T-helper 1 cell (primary cell): Measurements from ENCODE around the gene DUSP28.
A peak's percentile ranks its signal among the peaks of the same experiment; 100 is the strongest.
"Not testable (repeated sequence)": the region's sequence is repeated elsewhere in the genome, so short reads cannot be mapped to it uniquely, and the experiment has no call there.

Experiments
- DNase-seq, 5 donors: peaks; one replicate each; pipeline ENCODE4 v3.0.0-alpha.2; 2012 to 2020

Gene DUSP28

DNA sequence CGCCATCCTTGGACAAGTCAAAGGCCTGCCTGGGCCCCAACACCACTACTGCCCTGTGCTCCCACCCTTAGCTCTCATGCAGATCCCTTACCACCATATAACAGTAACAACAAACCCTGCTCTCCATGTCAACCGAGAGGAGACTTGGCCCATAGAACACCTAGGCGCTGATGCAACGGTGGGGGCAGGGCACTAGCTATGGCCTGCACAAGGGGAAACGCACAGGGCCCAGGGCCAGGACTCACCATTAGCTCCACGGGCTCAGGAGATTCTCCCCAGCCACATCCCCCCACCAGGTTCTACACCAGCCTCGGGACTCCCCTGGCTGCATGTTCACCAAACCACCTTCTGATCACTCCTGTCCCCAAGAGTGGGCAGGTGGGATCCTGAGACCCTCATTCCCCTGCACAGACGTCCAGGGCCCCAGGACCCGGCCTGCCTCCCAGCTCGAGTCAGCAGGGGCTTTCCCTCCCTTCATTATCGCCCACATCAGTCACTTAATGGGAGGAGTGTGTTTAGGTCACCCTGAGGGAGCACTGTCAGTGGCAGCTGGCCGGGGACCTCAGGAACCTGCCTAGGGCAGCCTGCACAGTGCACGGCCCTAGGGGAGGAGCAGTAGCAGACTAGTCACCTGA lies 31.6 kb upstream of the DUSP28 start:
- DNase-seq: no peak

DNA sequence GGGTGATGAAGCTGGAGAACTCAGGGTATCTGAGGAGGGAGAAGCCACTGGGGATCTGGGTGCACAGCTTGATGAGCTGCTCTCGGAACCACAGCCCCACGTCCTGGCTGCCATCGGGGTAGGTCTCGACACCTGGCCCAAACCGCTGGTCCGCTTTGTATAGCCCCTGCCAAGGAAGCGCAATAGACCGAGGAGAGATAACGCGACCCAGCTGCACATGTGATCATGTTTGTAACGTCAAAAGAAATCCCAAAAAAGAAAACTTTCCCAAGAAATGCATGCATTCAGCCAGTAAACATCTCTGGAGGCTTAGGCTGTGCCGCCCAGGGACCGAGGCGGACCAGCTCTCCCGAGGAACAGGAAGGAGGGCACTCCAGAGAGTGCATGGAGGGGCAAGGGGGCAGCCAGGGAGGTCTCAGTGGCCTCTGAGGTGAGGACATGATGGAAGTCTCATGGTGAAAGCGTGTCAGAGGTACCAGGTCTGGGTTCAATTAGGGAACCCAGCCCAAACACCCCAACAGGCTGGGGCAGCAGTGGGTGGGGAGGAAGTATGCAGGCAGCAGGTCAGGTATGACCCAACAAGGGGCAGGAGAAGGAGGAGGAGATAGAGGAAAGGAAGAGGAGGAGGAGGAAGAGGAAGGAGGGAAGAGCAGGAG lies 30.7 kb upstream of the DUSP28 start:
- no peak for DNase-seq

DNA sequence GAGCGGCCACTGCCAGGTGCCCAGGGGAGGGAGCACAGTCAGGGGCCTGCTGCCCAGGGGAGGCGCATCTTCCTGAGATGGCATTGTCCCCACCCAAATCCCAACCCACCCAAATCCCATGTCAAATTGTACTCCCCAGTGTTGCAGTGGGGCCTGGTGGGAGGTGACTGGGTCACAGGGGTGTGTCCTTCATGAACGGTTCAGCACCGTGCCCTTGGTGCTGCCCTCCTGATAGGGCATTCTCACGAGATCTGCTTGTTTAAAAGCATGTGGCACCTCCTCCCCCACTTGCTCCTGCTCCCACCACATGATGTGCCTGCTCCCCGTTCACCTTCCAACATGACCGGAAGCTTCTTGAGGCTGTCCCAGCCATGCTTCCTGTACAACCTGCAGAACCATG lies 30.0 kb upstream of the DUSP28 start:
- DNase-seq: no peak

DNA sequence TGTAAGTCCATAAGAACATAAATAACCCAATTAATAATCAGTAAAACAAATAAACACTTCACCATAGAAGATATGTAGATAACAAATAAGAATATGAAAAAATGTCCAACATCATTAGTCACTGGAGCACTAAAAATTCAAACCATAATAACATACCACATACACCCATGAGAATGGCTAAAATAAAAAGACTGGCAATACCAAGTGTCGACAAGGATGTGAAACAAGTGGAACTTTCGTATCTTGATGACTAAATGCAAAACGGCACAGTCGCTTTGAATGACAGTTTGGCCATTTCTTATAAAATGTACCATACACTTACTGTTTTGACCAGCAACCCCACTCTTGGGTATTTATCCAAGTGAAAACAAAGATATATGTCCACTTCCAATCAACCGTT lies 29.1 kb upstream of the DUSP28 start:
- no peak for DNase-seq

DNA sequence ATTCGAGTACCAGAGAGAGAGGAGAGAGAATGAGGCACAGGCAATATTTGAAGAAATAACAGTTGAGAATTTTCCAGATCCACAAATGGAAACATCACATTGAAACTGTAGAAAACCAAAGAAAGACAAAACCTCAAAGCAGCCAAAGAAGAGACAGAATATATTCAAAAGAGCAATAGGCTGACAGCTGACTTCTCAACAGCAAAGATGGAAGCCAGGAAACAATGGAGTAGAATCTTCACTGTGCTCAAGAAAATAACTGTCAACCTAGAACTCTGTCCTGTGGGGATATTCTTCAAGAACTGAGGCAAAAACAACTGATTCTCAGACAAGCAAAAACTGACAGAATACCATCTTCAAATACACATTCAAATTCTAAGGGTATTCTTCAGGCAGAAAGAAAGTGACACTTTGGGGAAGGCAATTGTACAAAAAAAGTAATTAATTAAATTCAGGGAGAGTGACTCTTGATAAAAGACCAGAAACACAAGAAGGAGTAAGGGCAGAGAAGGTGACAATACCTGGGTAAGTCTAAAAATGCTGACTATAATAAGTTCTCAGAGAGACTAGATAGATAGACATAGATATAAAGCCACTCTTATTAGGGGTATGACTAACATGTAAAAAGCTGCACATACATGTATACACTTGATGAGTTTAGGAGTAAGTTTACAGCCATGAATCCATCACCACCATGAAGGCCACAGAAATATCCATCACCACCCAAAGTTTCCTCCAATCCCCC lies 28.0 kb upstream of the DUSP28 start:
- no peak for DNase-seq

DNA sequence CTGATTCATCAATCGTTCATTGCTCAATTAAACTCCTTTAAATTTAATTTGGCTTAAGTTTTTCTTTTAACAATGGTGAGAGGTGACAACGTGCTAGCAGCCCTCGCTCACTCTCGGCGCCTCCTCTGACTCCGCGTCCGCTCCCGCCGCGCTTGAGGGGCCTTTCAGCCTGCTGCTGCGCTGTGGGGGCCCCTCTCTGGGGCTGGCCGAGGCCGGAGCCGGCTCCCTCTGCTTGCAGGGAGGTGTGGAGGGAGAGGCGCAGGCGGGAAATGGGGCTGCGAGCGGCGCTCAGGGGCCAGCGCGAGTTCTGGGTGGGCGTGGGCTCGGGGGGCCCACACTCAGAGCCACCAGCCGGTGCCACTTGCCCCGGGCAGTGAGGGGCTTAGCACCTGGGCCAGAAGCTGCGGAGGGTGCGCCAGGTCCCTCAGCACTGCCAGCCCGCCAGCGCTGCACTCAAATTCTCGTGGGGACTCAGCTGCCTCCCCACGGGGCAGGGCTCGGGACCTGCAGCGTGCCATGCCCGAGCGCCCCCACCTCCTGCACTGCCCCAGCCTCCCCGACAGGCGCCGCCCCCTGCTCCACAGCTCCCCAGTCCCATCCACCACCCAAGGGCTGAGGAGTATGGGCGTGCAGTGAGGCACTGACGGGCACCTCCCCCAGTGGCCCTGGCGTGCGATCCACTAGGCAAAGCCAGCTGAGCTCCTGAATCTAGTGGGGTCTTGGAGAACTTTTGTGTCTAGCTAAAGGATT lies 22.0 kb upstream of the DUSP28 start:
- no peak for DNase-seq

DNA sequence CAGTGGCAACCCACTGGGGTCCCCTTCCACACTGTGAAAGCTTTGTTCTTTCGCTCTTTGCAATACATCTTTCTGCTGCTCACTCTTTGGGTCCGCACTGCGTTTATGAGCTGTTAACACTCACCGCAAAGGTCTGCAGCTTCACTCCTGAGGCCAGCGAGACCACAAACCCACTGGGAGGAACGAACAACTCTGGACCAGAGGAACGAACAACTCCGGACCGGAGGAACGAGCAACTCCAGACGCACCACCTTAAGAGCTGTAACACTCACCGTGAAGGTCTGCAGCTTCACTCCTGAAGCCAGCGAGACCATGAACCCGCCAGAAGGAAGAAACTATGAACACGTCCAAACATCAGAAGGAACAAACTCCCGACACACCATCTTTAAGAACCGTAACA lies 21.1 kb upstream of the DUSP28 start:
- DNase-seq: not testable (repeated sequence)

DNA sequence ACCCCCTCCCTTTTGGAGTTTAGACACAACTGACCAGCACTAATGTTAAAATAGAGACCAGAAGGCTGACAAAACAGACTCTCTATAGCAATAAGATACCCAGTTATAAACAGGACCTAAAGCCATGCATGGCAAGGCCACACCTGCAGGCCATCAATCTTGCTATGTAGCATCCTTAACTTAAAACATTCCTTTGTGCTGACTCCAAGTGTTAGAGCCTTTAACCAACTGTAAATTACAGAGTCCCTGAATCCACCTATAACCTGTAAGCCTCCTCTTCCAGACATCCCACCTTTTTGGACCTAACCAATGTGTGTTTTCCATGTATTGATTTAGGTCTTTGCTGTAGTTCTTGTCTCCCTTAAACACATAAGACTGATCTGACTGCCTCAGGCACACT lies 20.3 kb upstream of the DUSP28 start:
- no peak for DNase-seq

DNA sequence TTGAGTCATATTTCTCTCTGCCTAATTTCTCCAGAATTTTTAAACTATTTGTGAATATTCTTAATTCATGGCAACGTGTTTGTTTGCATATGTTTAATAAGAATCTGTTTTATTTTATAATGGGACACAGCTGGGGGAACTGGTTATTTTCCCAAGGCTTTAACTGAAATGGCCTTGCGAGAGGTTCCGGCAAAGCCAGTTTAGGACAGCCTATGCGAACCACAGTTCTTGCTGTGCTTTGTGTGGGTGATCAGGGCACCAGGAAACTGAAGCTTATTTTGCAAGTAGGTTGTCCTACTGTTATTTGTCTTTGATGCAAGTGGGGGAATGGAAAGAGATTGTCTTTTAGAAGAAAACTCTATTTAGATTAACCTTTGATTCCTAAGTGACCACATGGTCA lies 8.9 kb upstream of the DUSP28 start:
- DNase-seq: no peak

DNA sequence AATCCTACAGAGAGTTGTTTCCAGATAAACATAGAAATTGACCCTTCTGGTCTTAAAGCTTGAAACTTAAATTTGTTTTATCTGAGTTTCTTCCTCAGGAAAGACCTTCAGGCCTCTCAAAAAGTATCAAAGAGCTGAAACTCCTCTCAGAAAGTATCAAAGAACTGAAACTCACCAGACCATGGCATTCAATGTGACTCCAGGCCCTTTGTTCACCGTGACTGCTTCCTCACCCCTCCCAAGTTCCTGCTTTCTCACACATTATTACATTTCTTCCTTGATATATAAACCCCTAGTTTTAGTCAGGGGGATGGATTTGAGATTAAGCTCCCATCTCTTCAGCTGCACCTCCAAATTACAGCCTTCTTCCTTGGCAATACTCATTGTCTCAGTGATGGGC lies 8.3 kb upstream of the DUSP28 start:
- DNase-seq: no peak

DNA sequence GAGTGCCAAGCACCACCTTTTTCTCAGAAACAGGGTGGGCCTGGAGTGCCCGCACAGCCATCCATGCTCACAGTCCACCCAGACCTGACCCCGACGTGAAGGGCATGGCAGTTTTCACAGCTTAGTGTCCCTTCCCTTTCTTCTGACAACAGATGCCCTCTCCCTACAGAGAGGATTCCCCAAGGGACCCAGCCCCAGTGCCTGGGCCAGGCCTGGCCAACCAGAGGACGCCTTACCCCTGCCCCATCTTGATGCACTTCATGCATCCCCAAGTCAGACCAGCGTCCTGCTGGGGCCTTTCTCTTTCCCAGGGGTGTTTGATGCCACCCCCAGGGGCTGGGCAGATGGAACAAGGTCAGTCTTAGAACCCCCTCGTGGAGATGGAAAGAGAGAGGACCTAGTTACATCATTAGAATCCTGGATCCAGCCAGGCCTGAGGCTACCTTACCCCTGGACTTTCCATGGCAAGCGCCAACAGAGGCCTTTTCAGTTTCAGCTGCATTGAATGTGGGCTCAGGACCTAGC lies 6.1 kb upstream of the DUSP28 start:
- no peak for DNase-seq

DNA sequence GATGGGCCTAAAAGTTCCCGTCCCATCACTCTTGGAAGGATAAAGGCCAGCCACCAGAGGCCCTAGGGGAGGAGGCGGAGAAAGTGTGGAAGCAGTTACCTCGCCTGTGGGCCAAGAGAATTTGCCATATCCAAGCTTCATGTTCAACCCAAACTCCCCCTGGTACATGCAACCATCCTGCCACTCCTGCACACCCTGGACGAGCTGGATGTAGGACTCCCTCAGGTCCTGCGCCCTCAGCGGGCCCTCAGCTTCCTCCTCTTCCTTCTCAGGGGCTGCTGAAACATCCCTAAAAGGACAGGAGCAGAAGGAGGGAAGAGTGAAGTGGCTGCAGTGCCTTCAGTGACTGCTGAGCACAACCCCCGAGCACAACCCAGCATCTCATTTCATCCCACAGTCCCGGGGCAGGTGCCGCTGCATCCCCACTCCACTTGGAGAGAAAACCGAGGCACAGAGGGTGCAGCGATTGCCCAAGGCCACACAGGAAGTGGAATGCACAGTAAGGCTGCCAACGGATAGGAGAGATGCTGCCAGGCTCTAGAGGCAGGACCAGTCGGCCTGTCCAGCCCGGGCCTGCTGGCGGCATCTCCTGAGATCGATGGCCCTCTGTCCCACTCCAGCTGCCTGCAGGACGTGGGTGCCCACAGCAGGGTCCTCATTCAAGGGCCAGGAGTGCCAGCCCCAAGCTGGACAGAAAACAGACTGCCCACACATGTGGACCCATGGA lies 5.2 kb upstream of the DUSP28 start:
- DNase-seq: no peak

DNA sequence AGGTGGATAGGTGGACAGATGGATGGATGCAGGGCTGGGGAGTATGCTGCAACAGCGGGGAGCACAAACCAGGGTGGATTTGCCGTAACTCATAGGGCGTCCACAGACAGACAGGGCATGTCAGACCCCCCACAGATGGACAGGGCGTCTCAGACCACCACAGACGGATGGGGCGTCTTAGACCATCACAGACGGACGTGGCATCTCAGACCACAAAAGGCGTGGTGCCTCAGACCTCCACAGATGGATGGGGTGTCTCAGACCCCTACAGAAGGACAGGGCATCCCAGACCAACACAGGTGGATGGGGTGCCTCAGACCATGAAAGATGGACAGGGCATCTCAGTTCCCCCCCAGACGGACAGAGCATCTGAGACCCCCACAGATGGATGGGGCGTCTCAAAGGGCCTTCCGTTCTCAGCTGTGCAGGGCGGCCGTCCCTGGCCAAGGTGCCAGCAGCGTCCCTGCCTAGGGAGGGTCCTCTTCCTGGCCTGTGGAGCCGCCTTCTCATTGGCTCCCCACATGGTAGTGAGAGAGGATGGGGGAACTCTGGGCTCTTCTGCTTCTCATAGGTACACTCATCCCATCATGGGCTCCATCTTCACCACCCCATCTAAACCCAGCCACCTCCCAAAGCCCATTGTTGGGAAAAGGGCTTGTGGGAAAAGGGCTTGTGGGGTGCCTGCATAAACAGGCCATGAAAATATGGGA lies 4.5 kb upstream of the DUSP28 start:
- DNase-seq: no peak

DNA sequence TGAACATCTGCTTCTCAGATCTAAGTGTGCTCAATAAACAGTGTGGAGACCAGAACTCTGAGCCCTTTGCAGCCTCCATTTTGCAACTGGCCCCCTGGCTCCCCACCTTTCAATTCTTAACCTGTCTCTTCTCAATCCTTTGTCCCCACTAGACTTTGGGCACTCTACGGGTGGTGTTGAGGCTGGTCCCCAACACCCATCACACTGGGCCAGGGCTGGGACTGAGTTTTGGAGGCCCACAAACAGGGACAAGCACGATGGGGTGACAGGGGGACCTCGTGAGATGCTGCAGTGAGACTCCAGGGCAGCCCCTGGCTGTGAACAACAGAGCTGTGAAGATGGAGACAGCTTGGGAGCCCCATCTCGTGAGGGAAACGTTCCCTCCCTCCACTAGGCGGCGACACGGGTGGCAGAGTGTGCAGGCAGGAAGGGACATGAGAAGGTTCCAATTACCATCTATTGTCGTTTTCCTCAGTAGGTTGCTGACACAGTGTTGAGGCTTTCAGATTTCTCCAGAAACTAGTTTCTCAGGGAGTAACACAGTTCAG lies 3.5 kb upstream of the DUSP28 start:
- peak; percentile 36 to 69 (median 60) for DNase-seq

DNA sequence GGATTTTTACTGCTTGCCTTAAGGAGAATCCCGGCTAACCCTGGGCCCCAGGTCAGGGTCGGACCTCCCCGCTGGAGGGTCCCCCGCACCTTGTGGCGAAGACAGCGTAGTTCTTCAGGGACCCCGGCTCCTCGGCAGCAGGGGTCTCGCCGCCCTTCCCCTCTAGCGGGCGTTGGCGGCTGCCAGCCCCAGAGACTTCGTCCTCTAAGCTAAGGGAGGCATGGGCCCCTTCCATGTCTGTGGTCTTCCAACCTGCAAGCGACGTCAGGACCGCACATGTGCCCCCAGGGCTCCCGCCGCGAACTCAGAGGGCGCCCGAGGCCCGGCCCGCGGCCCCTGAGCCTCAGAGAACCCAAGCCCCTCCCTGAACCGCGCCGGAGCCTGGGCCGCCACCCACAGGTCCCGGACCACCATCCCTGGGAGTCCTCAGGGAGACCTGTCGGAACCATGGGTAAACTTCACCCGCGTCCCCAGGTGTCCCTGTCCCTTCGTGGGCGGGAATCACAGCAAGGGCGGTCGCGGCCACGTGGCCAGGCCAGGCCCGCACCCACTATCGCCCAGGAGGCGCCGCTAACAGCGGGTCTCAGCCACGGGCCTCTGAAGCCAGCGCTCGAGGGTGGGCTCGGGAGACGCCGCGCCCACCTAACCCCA lies 2.9 kb upstream of the DUSP28 start:
- peak in 1 of 5 donors; percentile 14 for DNase-seq

DNA sequence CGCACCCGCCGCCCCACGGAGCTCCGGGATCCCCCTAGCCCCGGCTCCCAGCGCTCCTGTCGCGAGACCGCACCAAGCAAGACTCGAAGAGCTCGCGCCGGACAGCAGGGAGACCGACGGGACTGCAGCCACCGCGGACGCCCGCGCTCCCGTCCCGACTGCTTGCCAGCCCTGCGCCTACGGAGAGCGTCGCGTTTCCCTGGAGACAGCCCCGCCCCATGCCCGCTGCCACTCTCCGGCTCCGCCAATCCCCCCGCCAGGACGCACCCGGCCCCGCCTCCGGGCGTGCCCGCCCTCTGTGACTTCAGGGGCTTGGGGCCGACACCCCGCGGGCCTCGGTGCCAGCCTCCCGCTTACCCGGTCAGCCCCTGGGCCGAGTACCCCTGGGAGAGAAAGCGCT lies 2.3 kb upstream of the DUSP28 start, which contains the start of gene ANKMY1:
TSS of gene ANKMY1 (minus strand) at position 181 of the 400 bp plus-strand sequence. CDS start 653 bp downstream, outside the sequence.
- peak; percentile 33 to 58 (median 46) for DNase-seq

DNA sequence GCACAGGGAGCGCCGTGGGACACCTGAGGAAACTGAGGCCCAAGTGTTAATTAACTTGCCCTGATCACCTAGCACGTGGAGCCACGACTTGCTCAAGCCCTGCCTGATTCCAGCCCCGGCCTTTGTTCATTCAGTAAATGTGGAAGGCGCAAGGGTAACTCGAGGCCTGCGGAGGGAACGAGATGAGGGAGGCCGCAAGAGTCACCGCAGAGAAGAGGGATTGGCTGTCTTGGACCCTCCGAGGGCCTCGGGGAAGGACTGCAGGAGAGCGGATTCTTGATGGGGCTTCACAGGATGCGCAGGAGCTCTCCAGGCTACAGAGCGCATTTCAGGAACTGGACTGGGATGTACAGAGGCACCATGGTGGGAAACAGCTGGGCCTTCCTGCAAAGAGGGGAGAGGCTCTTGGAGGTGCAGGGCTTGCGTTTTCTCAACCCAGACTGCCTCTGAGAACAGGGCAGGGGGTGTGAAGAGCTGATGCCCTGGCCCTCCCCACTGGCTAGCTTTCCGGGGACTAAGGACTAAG lies 1.9 kb upstream of the DUSP28 start:
- no peak for DNase-seq

DNA sequence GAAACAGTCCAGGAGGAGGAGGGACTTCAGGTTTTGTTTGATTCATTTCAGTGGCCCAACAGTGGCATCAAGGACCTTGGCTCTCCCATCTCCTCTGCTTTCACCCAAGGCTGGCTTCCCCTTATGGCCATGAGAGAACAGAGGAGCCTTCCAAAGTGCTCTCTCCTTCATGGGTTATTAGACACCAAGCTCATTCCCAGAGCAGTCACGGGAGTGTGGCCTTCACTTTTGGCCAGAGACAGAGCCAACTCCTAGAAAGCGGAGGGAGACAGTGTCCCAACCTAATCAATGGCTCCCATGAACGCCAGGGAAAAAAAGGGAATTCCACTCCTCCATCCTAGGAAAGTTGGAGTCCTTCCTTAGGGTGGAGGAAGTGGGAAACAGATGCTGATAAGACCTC lies 871 bp upstream of the DUSP28 start:
- DNase-seq: no peak

DNA sequence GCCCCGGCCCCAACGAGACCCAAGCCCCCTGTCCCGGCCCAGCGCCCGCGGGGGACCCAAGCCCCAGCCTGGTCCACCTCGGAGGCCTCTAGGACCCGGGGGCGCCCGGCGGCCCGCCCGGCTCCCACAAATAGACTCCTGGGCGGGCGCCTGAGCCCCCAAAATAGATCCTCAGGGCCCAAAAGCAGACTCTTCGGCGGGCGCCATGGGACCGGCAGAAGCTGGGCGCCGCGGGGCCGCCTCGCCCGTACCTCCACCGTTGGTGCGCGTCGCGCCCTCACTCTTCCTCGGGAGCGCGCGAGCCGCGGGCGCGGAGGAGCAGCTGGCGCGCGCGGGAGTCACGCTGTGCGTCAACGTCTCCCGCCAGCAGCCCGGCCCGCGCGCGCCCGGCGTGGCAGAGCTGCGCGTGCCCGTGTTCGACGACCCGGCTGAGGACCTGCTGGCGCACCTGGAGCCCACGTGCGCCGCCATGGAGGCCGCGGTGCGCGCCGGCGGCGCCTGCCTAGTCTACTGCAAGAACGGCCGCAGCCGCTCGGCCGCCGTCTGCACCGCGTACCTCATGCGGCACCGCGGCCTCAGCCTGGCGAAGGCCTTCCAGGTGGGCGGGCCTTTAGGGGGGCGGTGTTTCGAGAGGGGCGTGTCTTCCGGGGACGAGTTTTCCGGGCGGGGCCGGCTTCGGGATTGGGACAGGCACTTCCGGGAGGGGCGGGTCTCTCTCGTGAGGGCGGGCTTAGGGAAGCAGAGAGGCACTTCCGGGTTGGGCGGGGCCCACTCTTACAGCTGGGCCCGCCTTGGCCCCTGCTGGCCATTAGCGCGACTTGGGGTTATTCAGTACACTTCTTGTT lies 545 bp downstream of the DUSP28 start:
- DNase-seq: peak; percentile 97 to 100 (median 99)
